Mesendoderm (in vitro differentiated cells): Measurements from ENCODE around the gene SAMD4B.

Experiments
- DNase-seq: peaks from one replicate; pipeline ENCODE4 v3.0.0; 2013
- H2AK5ac ChIP-seq: 2 replicates; pipeline ENCODE4 v1.6.1; 2013; ENCODE audit warnings: low read length, inconsistent platforms
- H2BK120ac ChIP-seq: 2 replicates; pipeline ENCODE4 v1.6.1; 2013; ENCODE audit warnings: low read depth, mild to moderate bottlenecking, low read length, moderate library complexity, mixed read lengths
- H2BK15ac ChIP-seq: replicated peaks from 2 replicates; pipeline ENCODE4 v1.6.1; 2013; ENCODE audit warnings: low read depth, mild to moderate bottlenecking, moderate library complexity
- H2BK5ac ChIP-seq: 2 replicates; pipeline ENCODE4 v1.6.1; 2013; ENCODE audit warnings: low read length, inconsistent platforms
- H3K18ac ChIP-seq: 2 replicates; pipeline ENCODE4 v1.6.1; 2013; ENCODE audit warnings: mild to moderate bottlenecking, low read length, mixed read lengths
- H3K23ac ChIP-seq: one replicate; pipeline ENCODE4 v1.6.1; 2013; ENCODE audit warnings: low read length
- H3K27ac ChIP-seq: 2 replicates; pipeline ENCODE4 v1.5.1; 2013; ENCODE audit warnings: low read depth, mild to moderate bottlenecking, inconsistent platforms, low read length, moderate library complexity
- H3K27me3 ChIP-seq: 2 replicates; pipeline ENCODE4 v1.6.1; 2013; ENCODE audit warnings: low read length, control low read depth, mild to moderate bottlenecking, inconsistent platforms; ENCODE audit not compliant: insufficient read depth, poor library complexity
- H3K36me3 ChIP-seq: 2 replicates; pipeline ENCODE4 v1.6.1; 2013; ENCODE audit warnings: low read length, inconsistent platforms; ENCODE audit not compliant: control insufficient read depth, insufficient read depth
- H3K4ac ChIP-seq: one replicate; pipeline ENCODE4 v1.6.1; 2013; ENCODE audit warnings: low read depth, mild to moderate bottlenecking, low read length, moderate library complexity
- H3K4me1 ChIP-seq: 2 replicates; pipeline ENCODE4 v1.6.1; 2013; ENCODE audit warnings: low read depth, low read length, inconsistent platforms; ENCODE audit not compliant: control insufficient read depth
- H3K4me2 ChIP-seq: 2 replicates; pipeline ENCODE4 v1.6.1; 2013; ENCODE audit warnings: low read length
- H3K4me3 ChIP-seq: 2 replicates; pipeline ENCODE4 v1.5.1; 2013; ENCODE audit warnings: mild to moderate bottlenecking, low read length
- H3K56ac ChIP-seq: one replicate; pipeline ENCODE4 v1.6.1; 2013; ENCODE audit warnings: low read length
- H3K79me1 ChIP-seq: 2 replicates; pipeline ENCODE4 v1.6.1; 2013; ENCODE audit warnings: low read length, inconsistent platforms
- H3K79me2 ChIP-seq: 2 replicates; pipeline ENCODE4 v1.6.1; 2013; ENCODE audit warnings: mild to moderate bottlenecking, low read length; ENCODE audit not compliant: control insufficient read depth, insufficient read depth
- H3K9ac ChIP-seq: 2 replicates; pipeline ENCODE4 v1.6.1; 2013; ENCODE audit warnings: low read length, inconsistent platforms
- H4K5ac ChIP-seq: one replicate; pipeline ENCODE4 v1.6.1; 2013; ENCODE audit warnings: low read length
- H4K8ac ChIP-seq: one replicate; pipeline ENCODE4 v1.6.1; 2013; ENCODE audit warnings: low read depth, mild to moderate bottlenecking, control low read depth, low read length, moderate library complexity
- WGBS: extraction: QIAGEN DNeasy Blood & Tissue Kit; methylation state at CpG from one replicate; pipeline ENCODE4 v1.1.7; 2013; ENCODE audit warnings: low lambda C conversion rate, missing lambda C conversion rate; ENCODE audit not compliant: insufficient coverage; ENCODE audit errors: extremely low coverage; 5-methylcytosine and 5-hydroxymethylcytosine counted together

SAMD4B gene

GRCh38 chr19:39428283-39429112 is 86.3 kb downstream of the SAMD4B start:
- Histone ChIP-seq H3K4me3 (no peak overlapping the region), H2BK120ac (no peak overlapping the region), H3K18ac (peak overlapping the region; percentile 88), H3K9ac (peak overlapping the region; percentile 62), H3K23ac (peak overlapping the region; percentile 81), H4K8ac (no peak overlapping the region), H3K4me1 (peaks cover 8% of the 10 kb centered on the region), H3K27me3 (no peaks in the 10 kb centered on the region), H2AK5ac (no peak overlapping the region), H2BK15ac (no peak overlapping the region), H2BK5ac (peak overlapping the region; percentile 65), H3K4me2 (no peak overlapping the region), H3K4ac (peak overlapping the region; percentile 41), H4K5ac (no peak overlapping the region), H3K36me3 (peaks cover 30% of the 10 kb centered on the region), H3K56ac (peak overlapping the region; percentile 68), H3K79me2 (peaks cover 3% of the 10 kb centered on the region), H3K27ac (peak overlapping the region; percentile 89), H3K79me1 (peaks cover 10% of the 10 kb centered on the region)
- peak; percentile 97 for DNase-seq
- WGBS, result no CpG with 5 or more reads among the region's 23 CpGs

DNA sequence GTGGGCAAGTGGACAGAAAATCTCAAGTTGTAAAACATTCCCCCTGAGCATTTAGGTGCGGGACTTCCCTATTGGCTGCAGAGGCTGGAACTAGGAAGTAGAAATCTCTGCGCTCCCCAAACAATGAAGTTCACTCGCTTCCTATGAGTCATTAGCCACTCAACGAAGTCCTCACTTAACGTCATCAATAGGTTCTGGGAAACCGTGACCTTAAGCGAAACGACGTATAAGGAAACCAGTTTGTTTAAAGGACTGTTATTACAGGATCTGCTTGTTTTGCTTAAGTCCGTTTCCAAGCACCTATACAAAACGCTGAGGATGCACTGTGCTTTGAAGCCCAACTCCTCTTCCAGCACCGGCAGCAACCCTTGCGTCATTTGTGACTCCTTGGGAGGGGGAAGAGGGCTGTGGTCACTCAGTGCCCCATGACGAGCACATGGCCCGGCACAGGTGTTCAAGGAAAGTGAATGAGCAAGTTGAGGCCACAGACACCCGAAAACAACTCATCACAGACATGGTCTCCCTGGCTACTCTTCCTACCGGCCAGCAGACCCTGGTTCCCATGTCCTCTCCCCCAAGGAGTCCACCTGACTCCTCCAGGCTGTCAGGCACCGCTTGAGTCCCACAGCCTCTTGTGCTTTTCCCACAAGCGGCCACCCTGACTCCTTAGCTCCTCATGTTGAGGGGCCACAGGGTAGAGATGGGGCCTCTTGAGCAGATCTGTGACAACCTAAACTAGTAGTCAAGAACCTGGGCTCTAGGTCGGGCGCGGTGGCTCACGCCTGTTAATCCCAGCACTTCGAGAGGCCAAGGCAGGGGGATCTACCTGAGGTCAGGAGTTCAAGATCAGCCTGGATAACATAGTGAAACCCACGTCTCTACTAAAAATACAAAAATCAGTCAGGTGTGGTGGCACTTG is 88.7 kb downstream of the SAMD4B start:
- H3K4me1 ChIP-seq, result peaks cover 14% of the 10 kb centered on the region
- H3K27me3 ChIP-seq, result no peaks in the 10 kb centered on the region
- peaks cover 21% of the 10 kb centered on the region for H3K36me3 ChIP-seq
- WGBS, result no CpG with 5 or more reads among the region's 25 CpGs
- no peak overlapping the region for H3K18ac ChIP-seq
- no peak overlapping the region for H3K23ac ChIP-seq
- H3K79me1 ChIP-seq, result peaks cover 16% of the 10 kb centered on the region
- no peak overlapping the region for H3K56ac ChIP-seq
- no peak overlapping the region for H2BK5ac ChIP-seq
- no peak overlapping the region for H3K4me2 ChIP-seq
- no peak overlapping the region for H2AK5ac ChIP-seq
- H2BK15ac ChIP-seq, result no peak overlapping the region
- no peak overlapping the region for H3K27ac ChIP-seq
- no peak overlapping the region for H4K5ac ChIP-seq
- no peak overlapping the region for H4K8ac ChIP-seq
- no peak overlapping the region for H2BK120ac ChIP-seq
- no peak overlapping the region for H3K4ac ChIP-seq
- DNase-seq, result peak; percentile 81
- H3K4me3 ChIP-seq, result no peak overlapping the region
- no peak overlapping the region for H3K9ac ChIP-seq
- H3K79me2 ChIP-seq, result peaks cover 25% of the 10 kb centered on the region

- peaks cover 21% of the 10 kb centered on the region for H3K36me3 ChIP-seq
- H3K4me3 ChIP-seq, result no peak overlapping the region
- peaks cover 25% of the 10 kb centered on the region for H3K79me2 ChIP-seq
- no peak overlapping the region for H4K8ac ChIP-seq
- peaks cover 17% of the 10 kb centered on the region for H3K4me1 ChIP-seq
- WGBS, result no CpG with 5 or more reads among the region's 8 CpGs
- H3K56ac ChIP-seq, result no peak overlapping the region
- no peak overlapping the region for H3K18ac ChIP-seq
- H3K27me3 ChIP-seq, result no peaks in the 10 kb centered on the region
- peaks cover 16% of the 10 kb centered on the region for H3K79me1 ChIP-seq
- H3K27ac ChIP-seq, result no peak overlapping the region
- no peak for DNase-seq
- no peak overlapping the region for H2BK15ac ChIP-seq
- H3K9ac ChIP-seq, result no peak overlapping the region
- H3K4me2 ChIP-seq, result no peak overlapping the region
- no peak overlapping the region for H2BK5ac ChIP-seq
- no peak overlapping the region for H2BK120ac ChIP-seq
- H3K23ac ChIP-seq, result no peak overlapping the region
- H2AK5ac ChIP-seq, result no peak overlapping the region
- no peak overlapping the region for H4K5ac ChIP-seq
- no peak overlapping the region for H3K4ac ChIP-seq
These were observed 90.4 kb downstream of the SAMD4B start for GRCh38 chr19:39432677-39433025.

DNA sequence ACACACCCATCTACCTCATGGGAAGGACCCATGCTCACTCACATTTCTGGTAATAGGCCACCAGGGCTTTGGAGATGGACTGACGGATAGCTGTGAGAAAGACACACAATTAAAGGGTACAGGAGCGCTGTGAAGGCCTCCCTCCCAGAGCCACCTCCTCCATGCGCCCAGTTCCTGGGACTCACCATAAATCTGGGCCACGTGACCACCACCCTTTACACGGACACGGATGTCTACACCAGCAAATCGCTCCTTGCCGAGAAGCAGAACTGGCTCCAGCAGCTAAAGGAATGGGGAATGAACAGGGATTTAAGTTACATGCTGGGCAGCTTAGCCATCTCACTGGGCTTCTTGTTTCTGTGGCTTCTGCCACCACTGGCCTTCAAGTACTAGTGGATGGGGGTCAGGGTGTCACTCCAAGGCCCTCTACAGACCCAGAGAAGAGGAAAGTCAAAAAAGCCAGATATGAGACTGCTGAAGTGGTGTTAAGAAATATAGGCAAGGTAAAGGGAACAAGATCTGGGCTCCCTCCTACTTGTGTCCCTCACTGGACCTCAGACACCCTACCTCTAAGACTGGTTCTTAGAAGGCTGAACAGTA is 91.4 kb downstream of the SAMD4B start:
- H4K8ac ChIP-seq, result no peak overlapping the region
- DNase-seq, result no peak
- H3K27ac ChIP-seq, result no peak overlapping the region
- no peak overlapping the region for H3K18ac ChIP-seq
- no peak overlapping the region for H3K23ac ChIP-seq
- no CpG with 5 or more reads among the region's 8 CpGs for WGBS
- H3K4me2 ChIP-seq, result peak overlapping the region; percentile 54
- no peak overlapping the region for H2BK5ac ChIP-seq
- no peak overlapping the region for H2BK15ac ChIP-seq
- peaks cover 14% of the 10 kb centered on the region for H3K4me1 ChIP-seq
- H2BK120ac ChIP-seq, result no peak overlapping the region
- no peak overlapping the region for H3K4ac ChIP-seq
- no peak overlapping the region for H4K5ac ChIP-seq
- H2AK5ac ChIP-seq, result no peak overlapping the region
- no peak overlapping the region for H3K4me3 ChIP-seq
- H3K79me1 ChIP-seq, result peaks cover 16% of the 10 kb centered on the region
- peaks cover 25% of the 10 kb centered on the region for H3K79me2 ChIP-seq
- H3K36me3 ChIP-seq, result peaks cover 21% of the 10 kb centered on the region
- H3K9ac ChIP-seq, result peak overlapping the region; percentile 99
- no peaks in the 10 kb centered on the region for H3K27me3 ChIP-seq
- H3K56ac ChIP-seq, result peak overlapping the region; percentile 40

DNA sequence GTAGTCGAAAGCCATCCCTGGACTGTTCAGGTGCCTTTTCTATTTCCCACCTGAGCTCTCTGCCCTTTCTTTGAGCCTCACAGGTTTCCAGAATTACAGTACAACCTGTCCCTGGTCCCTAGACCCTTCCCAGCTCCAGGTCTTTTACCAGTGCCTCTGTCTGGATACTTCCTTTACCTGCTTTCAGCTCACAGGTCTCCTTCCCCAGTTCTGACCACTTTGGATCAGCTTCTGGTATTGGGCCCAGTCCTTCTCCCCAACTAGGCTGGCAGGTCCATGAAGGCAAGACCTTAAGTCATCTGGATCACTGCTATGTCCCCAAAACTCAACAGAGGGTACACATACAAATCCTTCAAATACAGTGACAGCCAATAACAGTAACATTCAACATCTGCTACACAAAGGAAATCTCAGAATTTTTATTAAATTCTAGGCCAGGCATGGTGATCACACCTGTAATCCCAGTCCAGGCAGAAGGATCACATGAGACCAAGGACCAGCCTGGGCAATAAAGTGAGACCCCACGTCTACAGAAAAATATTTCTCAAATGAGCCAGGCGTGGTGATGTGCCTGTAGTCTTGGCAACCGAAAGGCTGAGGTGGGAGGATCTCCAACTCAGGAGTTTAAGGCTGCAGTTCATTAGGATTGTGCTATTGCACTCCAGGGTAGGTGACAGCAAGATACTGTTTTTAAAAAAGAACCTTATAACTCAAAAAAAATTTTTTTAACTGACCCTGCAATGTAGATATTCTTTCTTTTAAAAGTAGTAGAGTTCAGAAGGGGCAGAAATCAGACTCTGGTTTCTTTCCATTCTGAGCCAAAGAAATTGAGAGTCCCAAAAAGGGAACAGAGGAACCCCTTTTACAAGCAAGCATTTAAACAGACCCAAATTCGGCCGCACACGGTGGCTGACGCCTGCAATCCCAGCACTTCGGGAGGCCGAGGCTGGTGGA is 92.2 kb downstream of the SAMD4B start:
- Histone ChIP-seq H3K4me3 (peak overlapping the region; percentile 97), H3K36me3 (peaks cover 21% of the 10 kb centered on the region), H3K23ac (no peak overlapping the region), H3K18ac (no peak overlapping the region), H3K4ac (no peak overlapping the region), H3K56ac (peak overlapping the region; percentile 100), H3K79me1 (peaks cover 16% of the 10 kb centered on the region), H2BK120ac (no peak overlapping the region), H3K27me3 (no peaks in the 10 kb centered on the region), H2AK5ac (no peak overlapping the region), H3K9ac (peak overlapping the region; percentile 99), H4K5ac (no peak overlapping the region), H3K27ac (no peak overlapping the region), H3K4me2 (peak overlapping the region; percentile 78), H2BK15ac (no peak overlapping the region), H3K79me2 (peaks cover 25% of the 10 kb centered on the region), H3K4me1 (peaks cover 11% of the 10 kb centered on the region), H2BK5ac (no peak overlapping the region), H4K8ac (no peak overlapping the region)
- DNase-seq, result no peak
- no CpG with 5 or more reads among the region's 10 CpGs for WGBS
